Dermis blood vessel endothelial cell (primary cell): ENCODE data around the gene SLC5A9. TPM values are rescaled to one million over a fixed set of nuclear protein-coding genes. Genes with fewer than 3 reads are reported as not detected.
"Not testable (repeated sequence)": the region's sequence is repeated elsewhere in the genome, so short reads cannot be mapped to it uniquely, and the experiment has no call there.

Experiments
- DNase-seq: peaks from one replicate; pipeline ENCODE4 v3.0.0; 2010
- total RNA-seq: library from RNA; depleted of rRNA; stranded (reverse); fragments of >200 nt; gene quantifications from 2 replicates; pipeline ENCODE4 v1.2.3, GENCODE V29; 2014

The SLC5A9 gene
- total RNA-seq, 1 donor from 2014 or later = not detected

GRCh38 chr1:48246727-48247126 is 24.2 kb downstream of the SLC5A9 start:
- no peak for DNase-seq

DNA sequence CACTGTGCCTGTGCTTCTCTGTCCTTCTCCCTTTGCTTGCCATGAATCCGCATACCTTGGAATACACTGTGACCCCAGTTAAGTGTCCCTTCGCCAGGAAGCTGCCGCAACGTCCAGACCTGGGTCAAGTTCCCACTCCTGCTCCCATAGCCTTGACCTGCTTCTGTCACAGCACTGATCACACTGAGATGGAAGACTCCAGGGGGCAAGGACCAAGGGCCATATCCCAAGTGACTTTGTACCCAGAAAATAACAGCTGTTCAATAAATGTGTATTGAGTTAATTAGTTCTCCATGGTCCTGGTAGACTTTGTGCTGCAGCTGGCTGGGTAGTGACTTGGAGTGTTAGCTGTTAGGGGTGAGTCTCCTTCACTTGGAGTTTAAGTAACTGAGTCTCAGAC is 25.8 kb downstream of the SLC5A9 start:
- no peak for DNase-seq

GRCh38 chr1:48249868-48250267 is 27.4 kb downstream of the SLC5A9 start:
- DNase-seq = no peak

- no peak for DNase-seq
These were observed 28.1 kb downstream of the SLC5A9 start for GRCh38 chr1:48250572-48250971.

- DNase-seq = no peak
These were observed 28.8 kb downstream of the SLC5A9 start for GRCh38 chr1:48251323-48251722.

DNA sequence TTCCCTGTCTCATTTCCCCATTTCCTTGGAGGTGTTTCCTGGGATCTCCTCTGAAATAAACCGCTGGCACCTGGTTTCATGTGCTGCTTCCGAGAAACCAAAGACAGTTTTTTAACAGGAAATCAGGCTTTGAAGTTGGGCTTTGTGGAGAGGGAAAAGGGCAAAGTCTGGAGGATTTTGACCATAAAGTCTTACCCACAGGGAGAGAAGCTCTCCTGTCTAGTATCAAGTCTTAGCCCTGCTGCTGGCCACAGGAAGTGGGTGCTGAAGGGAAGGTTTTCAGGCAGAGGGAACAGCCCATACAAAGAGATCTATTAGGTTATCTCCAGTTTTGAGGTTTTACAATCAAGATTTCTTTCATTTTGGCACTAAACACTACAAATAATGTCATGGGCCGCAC is 29.3 kb downstream of the SLC5A9 start:
- DNase-seq = no peak

GRCh38 chr1:48254254-48254653 is 31.7 kb downstream of the SLC5A9 start:
- no peak for DNase-seq

- no peak for DNase-seq
These were observed 35.6 kb downstream of the SLC5A9 start for GRCh38 chr1:48258106-48258505.

- no peak for DNase-seq
These were observed 39.4 kb downstream of the SLC5A9 start for GRCh38 chr1:48261881-48262400.

- no peak for DNase-seq
These were observed 40.5 kb downstream of the SLC5A9 start for GRCh38 chr1:48263041-48263440.

DNA sequence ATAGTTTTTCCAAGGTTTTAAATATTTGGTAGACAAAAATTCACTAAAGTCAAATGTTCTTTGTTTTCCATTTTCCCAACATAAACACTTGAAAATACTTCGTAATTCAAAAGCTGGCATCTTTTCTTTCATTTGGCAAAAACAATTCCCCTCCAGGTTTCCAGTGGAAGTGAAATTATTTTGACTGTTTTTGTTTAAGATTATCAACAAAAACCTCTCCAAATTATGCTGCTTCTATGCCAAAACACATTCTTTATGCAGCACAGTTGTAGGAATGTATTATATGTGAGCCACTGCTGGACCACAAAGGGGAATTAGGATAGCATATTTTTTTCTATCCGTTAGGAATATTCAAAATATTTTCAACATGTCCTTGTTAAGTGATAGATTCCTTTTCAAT is 44.1 kb downstream of the SLC5A9 start:
- DNase-seq = no peak

- not testable (repeated sequence) for DNase-seq
These were observed 54.9 kb downstream of the SLC5A9 start for GRCh38 chr1:48277437-48277836.

DNA sequence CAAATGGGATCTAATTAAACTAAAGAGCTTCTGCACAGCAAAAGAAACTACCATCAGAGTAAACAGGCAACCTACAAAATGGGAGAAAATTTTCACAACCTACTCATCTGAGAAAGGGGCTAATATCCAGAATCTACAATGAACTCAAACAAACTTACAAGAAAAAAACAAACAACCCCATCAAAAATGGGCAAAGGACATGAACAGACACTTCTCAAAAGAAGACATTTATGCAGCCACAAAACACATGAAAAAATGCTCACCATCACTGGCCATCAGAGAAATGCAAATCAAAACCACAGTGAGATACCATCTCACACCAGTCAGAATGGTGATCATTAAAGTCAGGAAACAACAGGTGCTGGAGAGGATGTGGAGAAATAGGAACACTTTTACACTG is 59.8 kb downstream of the SLC5A9 start:
- not testable (repeated sequence) for DNase-seq

GRCh38 chr1:48284696-48285420 is 62.3 kb downstream of the SLC5A9 start:
- DNase-seq = not testable (repeated sequence)

DNA sequence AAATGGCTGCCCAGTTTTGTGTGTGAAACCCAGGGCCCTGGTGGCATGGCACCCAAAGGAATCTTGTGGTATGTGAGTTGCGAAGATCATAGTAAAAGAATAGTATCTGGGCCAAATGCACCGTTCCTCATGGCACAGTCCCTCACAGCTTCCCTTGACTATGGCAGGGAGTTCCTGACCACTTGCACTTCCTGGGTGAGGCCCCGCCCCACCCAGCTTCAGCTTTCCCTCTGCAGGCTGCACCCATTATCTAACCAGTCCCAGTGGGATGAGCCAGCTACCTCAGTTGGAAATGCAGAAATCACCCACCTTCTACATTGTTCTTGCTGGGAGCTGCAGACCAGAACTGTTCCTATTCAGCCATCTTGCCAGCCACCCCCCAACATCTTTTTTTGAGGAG is 63.0 kb downstream of the SLC5A9 start:
- DNase-seq = no peak

DNA sequence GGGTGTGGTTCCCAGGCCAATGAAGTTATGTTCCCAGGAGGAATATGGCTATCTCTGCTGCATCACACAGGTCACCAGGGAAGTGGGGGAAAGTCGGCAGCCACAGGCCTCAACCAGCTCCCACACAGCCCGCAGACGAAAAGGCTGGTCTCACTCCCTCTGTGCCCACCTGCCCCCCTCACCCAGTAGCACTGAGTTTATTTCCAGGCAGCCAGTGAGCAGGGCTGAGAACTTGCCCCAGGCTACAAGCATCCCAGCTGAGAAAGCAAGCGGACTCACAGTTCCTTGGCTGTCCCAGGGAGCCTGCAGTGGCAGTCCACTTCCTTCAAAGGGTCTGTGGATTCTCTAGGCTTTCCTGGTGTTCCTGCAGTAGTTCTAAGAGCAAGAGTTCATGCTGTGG is 68.9 kb downstream of the SLC5A9 start:
- no peak for DNase-seq

DNA sequence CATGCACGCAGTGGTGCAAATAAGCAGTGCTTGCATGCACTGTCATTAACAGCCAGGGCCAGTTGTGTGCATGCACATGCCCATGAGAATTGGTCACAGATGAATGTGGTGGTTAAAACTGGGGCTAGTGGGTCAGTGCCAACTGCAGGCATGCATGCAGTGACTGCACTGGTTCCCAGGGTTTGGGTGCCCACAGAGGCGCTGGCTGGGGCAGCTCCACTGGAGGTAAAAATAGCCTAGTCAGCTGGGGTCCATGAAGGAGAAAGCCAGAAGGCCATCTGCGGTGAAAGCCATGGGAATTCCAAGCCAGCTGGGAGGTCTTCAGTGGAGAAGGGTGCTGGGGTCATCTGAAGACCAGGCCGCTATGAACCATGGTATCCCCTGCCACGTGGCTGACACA is 70.2 kb downstream of the SLC5A9 start:
- no peak for DNase-seq

DNA sequence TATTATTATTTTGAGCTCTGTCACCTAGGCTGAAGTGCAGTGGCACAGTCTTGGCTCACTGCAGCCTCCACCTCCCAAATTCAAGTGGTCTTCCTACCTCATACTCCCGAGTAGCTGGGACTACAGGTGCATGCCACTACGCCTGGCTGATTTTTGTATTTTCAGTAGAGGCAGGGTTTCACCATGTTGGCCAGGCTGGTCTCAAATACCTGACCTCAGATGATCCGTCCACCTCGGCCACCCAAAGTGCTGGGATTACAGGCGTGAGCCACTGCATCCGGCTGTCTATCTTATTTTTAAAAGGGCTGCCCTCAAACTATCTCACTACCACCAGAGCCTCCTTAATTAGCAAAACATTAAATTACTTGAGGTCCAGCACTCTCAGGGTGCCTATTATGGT is 71.6 kb downstream of the SLC5A9 start:
- DNase-seq = not testable (repeated sequence)

DNA sequence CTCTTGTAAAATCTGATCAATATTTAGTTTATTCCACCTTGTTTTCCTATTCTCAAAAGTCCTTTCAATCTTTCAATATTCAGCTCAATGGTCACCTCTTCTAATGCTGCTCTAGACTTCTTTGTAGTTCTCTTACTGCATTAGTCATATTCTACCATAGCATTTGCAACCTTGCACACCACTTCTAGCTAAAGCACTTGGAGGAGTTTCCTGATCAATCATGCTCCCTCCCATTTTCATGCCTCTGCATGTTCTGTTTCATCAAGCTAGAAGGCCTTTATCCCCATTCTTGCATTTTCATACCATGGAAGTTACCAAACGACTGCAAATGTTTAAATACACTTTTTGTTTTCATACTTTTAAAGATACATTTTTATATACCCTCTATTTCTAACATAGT is 72.1 kb downstream of the SLC5A9 start:
- DNase-seq = no peak

Other genes starting within 250 kb of the SLC5A9 start
- under 0.01 TPM in 1 of 2 replicates, not detected in the other for gene TRABD2B, start 225.3 kb upstream of the SLC5A9 start, total RNA-seq
- gene SPATA6, start 249.5 kb downstream of the SLC5A9 start, total RNA-seq = 1.3 and 2.9 TPM in 2 replicates